Stimulated activated CD4-positive, alpha-beta T cell treated with anti-CD3 and anti-CD28 coated beads, TNF-alpha, amount 100 ng/mL, for 24 hours (primary cell): Measurements from ENCODE around the gene COX6B2.
"Not testable (repeated sequence)": the region's sequence is repeated elsewhere in the genome, so short reads cannot be mapped to it uniquely, and the experiment has no call there.

Source experiments
- DNase-seq, 3 experiments: peaks; one replicate each; pipeline ENCODE4 v3.0.0-alpha.2; 2020; ENCODE audit warnings: low read depth in 3 of 3

Gene COX6B2, protein sequence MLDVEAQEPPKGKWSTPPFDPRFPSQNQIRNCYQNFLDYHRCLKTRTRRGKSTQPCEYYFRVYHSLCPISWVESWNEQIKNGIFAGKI

GRCh38 chr19:55354698-55355212, at the start of gene COX6B2:
TSS of gene COX6B2 (minus strand) at chr19:55354719. CDS start at chr19:55354521, 198 bp downstream.
- DNase-seq, result no peak

DNA sequence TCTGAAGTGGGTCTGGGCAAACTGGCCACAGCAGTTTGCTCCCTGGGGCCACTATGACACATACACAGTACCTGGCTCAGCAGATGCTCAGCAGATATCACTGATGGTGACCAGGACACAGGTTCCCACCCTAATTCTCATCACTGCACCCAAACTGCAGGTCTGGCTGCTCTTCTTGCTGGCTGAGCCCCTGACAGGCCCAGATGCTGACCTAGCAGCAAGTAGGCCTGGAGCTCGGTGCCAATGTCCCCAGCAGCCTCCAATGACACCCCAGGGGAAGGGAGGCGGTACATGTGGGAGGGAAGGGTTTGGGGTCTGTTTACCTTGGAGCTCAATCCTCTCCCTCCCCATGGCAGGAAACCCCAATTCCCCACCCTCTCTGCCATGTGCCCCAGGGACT, 48.0 kb upstream of the COX6B2 start:
- DNase-seq, result no peak

DNA sequence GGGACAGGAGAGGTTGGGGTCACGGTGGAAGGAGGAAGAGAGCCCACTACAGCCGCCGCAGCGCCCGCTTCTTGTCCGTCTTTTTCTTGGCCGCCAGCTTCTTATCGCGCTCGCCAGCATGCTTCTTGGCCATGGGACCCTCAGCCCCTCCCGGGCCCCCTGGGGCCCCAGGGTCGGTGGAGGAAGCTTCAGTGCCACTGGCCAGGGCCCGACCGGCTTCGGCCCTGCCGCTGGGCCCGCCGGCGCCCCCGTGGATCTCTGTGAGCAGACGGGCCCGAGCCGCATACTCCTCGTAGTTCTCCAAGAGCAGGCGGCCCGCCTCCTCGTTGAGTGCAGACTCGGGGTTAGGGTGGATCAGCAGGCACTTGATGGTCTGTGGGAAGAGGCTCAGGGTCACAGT, 46.9 kb upstream of the COX6B2 start:
- DNase-seq, result not testable (repeated sequence)

DNA sequence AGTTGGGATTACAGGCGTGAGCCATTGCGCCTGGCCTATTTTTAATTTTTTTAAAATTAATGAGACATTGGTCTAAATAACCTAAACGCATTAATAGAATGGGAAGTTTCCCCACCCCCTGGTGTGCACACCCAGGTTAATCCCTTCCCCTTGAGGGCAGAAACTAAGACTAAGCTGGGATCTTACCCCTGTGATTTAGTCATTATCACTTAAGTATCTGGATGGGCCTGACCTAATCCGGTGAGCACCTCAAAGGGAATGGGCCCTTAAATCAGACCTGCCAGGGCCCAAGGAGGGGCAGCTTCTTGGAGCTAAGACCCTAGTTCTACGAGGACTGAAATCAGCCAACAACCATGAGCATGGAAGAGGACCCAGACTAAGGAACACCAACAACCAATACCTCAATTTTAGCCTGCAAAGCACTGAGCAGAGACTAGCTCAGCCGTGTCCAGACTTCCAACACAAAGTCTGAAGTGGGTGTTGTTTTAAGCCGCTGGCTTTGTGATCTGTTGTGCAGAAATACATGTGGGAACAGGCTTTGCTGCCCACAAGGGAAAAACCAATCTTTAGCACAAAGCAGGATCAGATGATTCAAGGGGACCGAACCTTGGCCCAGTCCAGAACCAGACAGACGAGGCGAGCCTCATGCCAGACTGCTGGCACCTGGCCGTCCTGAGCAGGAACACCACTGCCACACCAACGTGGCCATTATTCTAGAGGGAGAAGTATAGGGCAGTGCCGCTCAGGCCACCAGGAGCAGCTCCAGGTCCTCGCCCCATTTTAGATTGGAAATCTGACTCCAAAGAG, 46.0 kb upstream of the COX6B2 start:
- no peak for DNase-seq

GRCh38 chr19:55398200-55398925, 43.8 kb upstream of the COX6B2 start:
- DNase-seq, result no peak

DNA sequence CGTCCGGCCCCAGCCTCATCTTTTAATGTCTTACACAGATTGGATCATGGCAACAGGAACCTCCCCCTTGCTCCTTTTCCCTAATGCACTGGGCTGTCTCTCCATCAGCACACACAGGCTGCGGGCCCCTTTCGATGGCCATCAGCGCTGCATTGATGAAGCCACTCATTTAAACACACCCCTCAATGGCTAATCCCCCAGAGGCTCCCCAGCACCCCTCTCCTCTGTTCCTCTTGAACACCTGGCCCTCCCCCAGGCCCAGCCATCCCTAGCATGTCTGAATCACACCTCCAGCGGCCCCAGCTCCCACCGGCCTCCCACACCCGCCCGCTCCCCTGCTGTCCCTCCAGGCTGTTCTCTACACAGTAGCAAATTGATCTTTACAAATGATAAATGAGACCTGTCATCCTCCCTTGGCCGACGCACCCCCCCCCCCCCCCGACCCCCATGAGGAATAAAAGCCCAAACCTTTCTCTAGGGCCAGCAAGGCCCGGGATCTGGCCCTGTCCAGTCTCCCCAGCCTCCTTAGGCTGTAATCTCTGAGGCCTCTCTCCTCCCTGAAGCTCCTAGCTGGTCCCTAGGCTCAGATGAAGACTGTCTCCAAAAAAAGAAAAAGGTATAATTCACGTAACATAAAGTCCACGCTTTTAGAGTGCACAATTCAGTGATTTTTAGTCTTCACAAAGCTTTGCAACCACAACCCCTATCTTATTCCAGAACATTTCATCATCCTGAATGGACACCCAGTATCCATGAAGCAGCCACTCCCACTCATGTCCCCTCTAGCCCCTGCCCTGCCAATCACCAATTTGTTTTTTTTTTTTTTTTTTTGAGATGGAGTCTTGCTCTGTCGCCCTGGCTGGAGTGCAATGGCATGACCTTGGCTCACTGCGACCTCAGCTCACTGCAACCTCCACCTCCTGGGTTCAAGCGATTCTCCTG, 38.6 kb upstream of the COX6B2 start:
- no peak for DNase-seq

- no peak for DNase-seq
These were observed 37.4 kb upstream of the COX6B2 start for GRCh38 chr19:55391702-55392615.

- DNase-seq, result no peak
These were observed 36.7 kb upstream of the COX6B2 start for GRCh38 chr19:55391191-55391670.

DNA sequence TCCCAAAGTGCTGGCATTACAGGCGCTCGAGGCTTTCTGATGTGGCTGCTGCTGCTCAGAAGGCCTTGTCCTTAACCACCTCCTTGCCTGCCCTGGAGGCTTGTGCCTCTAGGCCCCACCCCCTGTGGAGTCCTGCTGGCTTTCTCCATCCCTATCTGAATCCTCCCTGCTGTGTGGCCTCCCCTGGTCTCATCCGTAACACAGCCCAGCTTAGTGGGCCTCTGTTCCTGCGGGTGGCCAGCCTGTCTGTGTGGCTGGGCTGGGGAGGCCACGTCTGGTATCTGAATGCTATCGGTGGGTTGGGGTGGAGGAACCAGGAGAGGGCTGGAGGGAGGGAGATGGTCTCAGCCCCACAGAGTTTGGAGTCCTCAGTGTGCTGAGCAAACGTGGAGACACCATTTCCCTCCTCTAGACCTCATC, 36.0 kb upstream of the COX6B2 start:
- DNase-seq, result no peak

GRCh38 chr19:55389386-55390317, 35.1 kb upstream of the COX6B2 start:
- no peak for DNase-seq

DNA sequence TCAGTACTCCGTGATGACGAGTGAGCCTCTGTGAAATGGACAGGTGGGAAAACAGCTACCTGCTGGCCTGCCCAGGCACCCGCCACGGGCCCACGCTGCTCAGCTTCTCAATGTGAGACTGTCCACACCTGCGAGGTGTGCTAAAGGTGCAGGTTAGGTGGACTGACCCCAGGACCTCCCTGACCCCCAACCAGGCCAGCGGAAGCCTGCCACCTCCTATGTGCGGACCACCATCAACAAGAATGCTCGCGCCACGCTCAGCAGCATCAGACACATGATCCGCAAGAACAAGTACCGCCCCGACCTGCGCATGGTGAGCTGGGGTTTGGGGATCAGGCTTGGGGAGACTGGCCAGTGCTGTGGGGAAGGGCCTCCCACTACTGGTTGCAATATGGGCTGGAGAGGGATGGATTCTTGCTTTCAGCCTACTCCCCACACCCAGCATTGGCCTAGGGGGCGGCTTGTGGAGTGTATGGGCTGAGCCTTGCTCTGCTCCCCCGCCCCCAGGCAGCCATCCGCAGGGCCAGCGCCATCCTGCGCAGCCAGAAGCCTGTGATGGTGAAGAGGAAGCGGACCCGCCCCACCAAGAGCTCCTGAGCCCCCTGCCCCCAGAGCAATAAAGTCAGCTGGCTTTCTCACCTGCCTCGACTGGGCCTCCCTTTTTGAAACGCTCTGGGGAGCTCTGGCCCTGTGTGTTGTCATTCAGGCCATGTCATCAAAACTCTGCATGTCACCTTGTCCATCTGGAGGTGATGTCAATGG, 33.4 kb upstream of the COX6B2 start:
- DNase-seq, result no peak

GRCh38 chr19:55386493-55386971, 32.0 kb upstream of the COX6B2 start:
- DNase-seq, result peak in 1 of 3 experiments; percentile 44

GRCh38 chr19:55385724-55386492, 31.4 kb upstream of the COX6B2 start, which contains the start of gene RPL28:
TSS of gene RPL28 (plus strand) at chr19:55385932. CDS start at chr19:55386358, 426 bp downstream.
- peak; percentile 95 to 98 (median 97) for DNase-seq

GRCh38 chr19:55384920-55385723, 30.6 kb upstream of the COX6B2 start:
- peak; percentile 83 to 96 (median 92) for DNase-seq

DNA sequence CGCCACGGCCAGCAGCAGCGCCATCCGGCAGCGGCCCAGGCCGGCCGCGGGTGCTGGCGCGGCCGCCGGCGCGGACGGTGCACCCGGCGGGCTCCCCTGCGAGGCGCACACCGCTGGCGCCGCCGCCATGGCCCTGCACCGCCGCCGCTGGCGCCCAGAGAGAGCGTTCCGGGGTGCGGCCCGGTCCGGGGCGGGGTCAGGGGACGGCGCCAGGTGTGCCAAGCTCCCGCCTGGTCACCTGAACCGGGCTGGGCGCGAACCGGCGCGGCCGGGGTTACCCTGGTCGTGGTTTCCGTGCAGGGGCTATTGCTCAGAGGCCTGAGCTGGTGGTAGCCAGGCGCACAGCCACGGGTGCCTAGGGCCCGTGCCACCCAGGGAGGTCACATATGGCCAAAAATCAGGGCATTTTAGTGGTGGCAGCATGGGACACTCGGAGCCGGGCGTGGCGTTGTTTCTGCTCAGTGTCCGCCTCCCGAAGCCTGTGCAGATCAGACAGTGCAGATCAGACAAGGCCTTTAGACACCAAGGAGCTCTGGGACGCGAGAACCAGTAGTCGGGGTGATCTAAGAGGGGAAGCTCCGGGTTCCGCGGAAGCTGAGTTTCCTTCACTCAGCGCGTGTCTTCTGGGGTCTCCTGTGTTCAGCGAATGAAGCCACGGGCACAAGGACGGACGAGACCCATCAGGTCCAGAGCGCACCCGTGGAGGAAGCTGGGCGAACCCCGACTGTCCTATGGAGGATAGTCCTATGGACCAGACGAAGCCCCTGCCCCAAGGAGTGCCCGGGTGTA, 29.8 kb upstream of the COX6B2 start, which contains the start of gene TMEM238:
TSS of gene TMEM238 (minus strand) at position 162 of the 789 bp plus-strand sequence. CDS start at position 129, 33 bp downstream.
- peak in 1 of 3 experiments; percentile 47 for DNase-seq
